GM18867 (cell line): ENCODE measurements around the gene USF1.

ENCODE experiments used
- ATAC-seq: cut with Tn5 transposase; IDR thresholded peaks from one replicate; pipeline ENCODE4 v1.9.1; 2021; ENCODE audit warnings: mild to moderate bottlenecking, moderate library complexity; ENCODE audit not compliant: unreplicated experiment

Gene USF1

GRCh38 chr1:161045736-161046604 lies at the start of gene USF1:
TSS of gene USF1 (minus strand) at chr1:161045977. CDS start at chr1:161043275, 2,702 bp downstream.
- peak; percentile 64 for ATAC-seq

- ATAC-seq: no peak
These were observed 49.5 kb upstream of the USF1 start for GRCh38 chr1:161095230-161095629.

- no peak for ATAC-seq
These were observed 48.7 kb upstream of the USF1 start for GRCh38 chr1:161094481-161094880.

GRCh38 chr1:161092621-161093028 lies 46.8 kb upstream of the USF1 start:
- ATAC-seq: no peak

GRCh38 chr1:161091796-161092507 lies 46.2 kb upstream of the USF1 start:
- no peak for ATAC-seq

- no peak for ATAC-seq
These were observed 45.3 kb upstream of the USF1 start for GRCh38 chr1:161091093-161091492.

- no peak for ATAC-seq
These were observed 44.8 kb upstream of the USF1 start for GRCh38 chr1:161090617-161091016.

- no peak for ATAC-seq
These were observed 44.2 kb upstream of the USF1 start for GRCh38 chr1:161089938-161090337.

GRCh38 chr1:161089251-161089924 lies 43.6 kb upstream of the USF1 start, which contains the start of gene NECTIN4:
TSS of gene NECTIN4 (minus strand) at chr1:161089558. CDS start at chr1:161089296, 262 bp downstream.
- no peak for ATAC-seq

- no peak for ATAC-seq
These were observed 42.9 kb upstream of the USF1 start for GRCh38 chr1:161088587-161089110.

- ATAC-seq: no peak
These were observed 40.7 kb upstream of the USF1 start for GRCh38 chr1:161086457-161086856.

- ATAC-seq: no peak
These were observed 39.4 kb upstream of the USF1 start for GRCh38 chr1:161085165-161085564.

- no peak for ATAC-seq
These were observed 38.8 kb upstream of the USF1 start for GRCh38 chr1:161084597-161084988.

- ATAC-seq: no peak
These were observed 38.2 kb upstream of the USF1 start for GRCh38 chr1:161083748-161084596.

- no peak for ATAC-seq
These were observed 37.4 kb upstream of the USF1 start for GRCh38 chr1:161082996-161083747.

GRCh38 chr1:161082483-161082882 lies 36.7 kb upstream of the USF1 start:
- no peak for ATAC-seq

- ATAC-seq: no peak
These were observed 35.7 kb upstream of the USF1 start for GRCh38 chr1:161081519-161081918.

GRCh38 chr1:161080441-161081405 lies 34.9 kb upstream of the USF1 start:
- ATAC-seq: no peak
